Gastrocnemius medialis (tissue), 4 donors: ENCODE data around the gene LMBR1.

Experiments
- POLR2A ChIP-seq, 2 donors: fragments of 450-650 bp; IDR thresholded peaks; one replicate each; pipeline ENCODE4 v1.6.1; 2017; ENCODE audit warnings: antibody characterized with exemption in 2 of 2, mild to moderate bottlenecking in 2 of 2, moderate library complexity in 2 of 2
- TF ChIP-seq, protein P1 (sequence below), 5 experiments: fragments of 450-650 bp in 3 of 5; fragments of 200-600 bp in 2 of 5; sonication (generic) in 2 of 5; IDR thresholded peaks in 4 of 5; conservative IDR thresholded peaks in 1 of 5; 1 replicate in 4 of 5; 2 replicates in 1 of 5; pipeline ENCODE4 v1.5.1; 2016 to 2019; ENCODE audit warnings: antibody characterized with exemption in 5 of 5, mild to moderate bottlenecking in 3 of 5, moderate library complexity in 3 of 5

DNA sequence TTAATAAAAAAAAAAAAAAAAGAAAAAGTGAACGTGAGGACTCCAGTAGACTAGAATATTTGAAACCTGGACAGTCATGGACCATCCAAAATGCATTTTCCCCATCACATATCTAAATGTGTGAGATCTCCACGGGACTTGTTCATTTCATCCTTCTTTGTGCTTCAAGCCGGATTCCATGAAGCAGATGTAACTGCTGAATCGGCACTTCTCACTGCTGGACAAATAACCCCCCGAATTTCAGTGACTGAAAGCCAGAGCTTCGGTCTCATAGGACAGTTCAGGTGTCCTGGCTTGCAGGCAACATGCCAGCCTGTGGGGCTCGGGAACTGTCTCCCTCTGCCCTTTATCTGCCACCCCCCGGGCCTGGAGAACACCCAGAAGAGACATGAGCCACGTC lies 219.1 kb downstream of the LMBR1 start:
- no peak for TF ChIP-seq POLR2A (IDR thresholded peaks at IDR 0.05)
- TF ChIP-seq, protein P1, sequence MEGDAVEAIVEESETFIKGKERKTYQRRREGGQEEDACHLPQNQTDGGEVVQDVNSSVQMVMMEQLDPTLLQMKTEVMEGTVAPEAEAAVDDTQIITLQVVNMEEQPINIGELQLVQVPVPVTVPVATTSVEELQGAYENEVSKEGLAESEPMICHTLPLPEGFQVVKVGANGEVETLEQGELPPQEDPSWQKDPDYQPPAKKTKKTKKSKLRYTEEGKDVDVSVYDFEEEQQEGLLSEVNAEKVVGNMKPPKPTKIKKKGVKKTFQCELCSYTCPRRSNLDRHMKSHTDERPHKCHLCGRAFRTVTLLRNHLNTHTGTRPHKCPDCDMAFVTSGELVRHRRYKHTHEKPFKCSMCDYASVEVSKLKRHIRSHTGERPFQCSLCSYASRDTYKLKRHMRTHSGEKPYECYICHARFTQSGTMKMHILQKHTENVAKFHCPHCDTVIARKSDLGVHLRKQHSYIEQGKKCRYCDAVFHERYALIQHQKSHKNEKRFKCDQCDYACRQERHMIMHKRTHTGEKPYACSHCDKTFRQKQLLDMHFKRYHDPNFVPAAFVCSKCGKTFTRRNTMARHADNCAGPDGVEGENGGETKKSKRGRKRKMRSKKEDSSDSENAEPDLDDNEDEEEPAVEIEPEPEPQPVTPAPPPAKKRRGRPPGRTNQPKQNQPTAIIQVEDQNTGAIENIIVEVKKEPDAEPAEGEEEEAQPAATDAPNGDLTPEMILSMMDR (IDR thresholded peaks at IDR 0.05 in 4 of 5, conservative IDR thresholded peaks at IDR 0.05 in 1 of 5) = no peak
